GM19468 (cell line): ENCODE results near the gene CHD8.

Source experiments
- ATAC-seq: cut with Tn5 transposase; IDR thresholded peaks from one replicate; pipeline ENCODE4 v1.9.1; 2021; ENCODE audit warnings: mild to moderate bottlenecking, moderate library complexity, moderate number of reproducible peaks; ENCODE audit not compliant: unreplicated experiment; ENCODE audit errors: extremely low read depth

Gene CHD8, protein sequence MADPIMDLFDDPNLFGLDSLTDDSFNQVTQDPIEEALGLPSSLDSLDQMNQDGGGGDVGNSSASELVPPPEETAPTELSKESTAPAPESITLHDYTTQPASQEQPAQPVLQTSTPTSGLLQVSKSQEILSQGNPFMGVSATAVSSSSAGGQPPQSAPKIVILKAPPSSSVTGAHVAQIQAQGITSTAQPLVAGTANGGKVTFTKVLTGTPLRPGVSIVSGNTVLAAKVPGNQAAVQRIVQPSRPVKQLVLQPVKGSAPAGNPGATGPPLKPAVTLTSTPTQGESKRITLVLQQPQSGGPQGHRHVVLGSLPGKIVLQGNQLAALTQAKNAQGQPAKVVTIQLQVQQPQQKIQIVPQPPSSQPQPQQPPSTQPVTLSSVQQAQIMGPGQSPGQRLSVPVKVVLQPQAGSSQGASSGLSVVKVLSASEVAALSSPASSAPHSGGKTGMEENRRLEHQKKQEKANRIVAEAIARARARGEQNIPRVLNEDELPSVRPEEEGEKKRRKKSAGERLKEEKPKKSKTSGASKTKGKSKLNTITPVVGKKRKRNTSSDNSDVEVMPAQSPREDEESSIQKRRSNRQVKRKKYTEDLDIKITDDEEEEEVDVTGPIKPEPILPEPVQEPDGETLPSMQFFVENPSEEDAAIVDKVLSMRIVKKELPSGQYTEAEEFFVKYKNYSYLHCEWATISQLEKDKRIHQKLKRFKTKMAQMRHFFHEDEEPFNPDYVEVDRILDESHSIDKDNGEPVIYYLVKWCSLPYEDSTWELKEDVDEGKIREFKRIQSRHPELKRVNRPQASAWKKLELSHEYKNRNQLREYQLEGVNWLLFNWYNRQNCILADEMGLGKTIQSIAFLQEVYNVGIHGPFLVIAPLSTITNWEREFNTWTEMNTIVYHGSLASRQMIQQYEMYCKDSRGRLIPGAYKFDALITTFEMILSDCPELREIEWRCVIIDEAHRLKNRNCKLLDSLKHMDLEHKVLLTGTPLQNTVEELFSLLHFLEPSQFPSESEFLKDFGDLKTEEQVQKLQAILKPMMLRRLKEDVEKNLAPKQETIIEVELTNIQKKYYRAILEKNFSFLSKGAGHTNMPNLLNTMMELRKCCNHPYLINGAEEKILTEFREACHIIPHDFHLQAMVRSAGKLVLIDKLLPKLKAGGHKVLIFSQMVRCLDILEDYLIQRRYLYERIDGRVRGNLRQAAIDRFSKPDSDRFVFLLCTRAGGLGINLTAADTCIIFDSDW (N-terminal part only)

DNA sequence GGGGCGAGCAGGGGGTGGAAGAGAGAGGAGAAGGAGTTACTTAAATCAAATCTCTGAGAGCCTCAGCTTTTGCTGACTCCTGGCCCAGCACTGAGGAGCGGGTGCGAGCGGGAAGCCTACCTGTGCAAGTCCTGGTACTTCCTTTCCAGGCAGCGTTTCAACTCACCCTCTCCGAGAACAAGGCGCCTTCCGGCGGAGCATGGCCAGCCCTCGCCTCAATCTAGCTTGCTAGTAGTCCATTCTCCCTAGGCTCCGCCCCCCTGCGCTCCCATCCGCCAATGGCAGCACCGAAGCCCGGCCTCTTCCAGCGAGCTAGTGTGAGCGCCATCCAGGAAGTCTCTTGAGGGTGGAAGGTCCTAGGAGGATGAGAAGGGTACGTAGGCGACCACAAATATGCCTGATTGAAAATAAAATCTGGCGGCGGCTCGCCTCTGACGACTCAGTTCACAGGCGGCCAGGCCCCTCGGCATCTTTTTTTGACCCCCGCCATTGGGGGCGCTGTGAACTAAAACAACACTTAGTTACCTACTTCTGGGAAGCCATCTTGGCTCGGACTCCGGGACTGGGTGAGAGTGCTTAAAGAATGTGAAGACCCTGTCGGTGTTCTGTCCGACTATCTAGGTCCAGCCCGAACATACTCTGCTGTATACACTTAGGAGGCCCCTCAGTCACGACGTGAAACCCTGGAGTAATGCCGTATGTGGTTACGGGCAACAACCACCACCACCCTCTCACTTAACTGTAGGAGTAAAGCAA, at the start of gene CHD8:
Gene CHD8, minus strand, starts transcription at position 212 of the 756 bp plus-strand sequence. CDS start 24,480 bp downstream, outside the sequence.
- ATAC-seq: peak; percentile 87

DNA sequence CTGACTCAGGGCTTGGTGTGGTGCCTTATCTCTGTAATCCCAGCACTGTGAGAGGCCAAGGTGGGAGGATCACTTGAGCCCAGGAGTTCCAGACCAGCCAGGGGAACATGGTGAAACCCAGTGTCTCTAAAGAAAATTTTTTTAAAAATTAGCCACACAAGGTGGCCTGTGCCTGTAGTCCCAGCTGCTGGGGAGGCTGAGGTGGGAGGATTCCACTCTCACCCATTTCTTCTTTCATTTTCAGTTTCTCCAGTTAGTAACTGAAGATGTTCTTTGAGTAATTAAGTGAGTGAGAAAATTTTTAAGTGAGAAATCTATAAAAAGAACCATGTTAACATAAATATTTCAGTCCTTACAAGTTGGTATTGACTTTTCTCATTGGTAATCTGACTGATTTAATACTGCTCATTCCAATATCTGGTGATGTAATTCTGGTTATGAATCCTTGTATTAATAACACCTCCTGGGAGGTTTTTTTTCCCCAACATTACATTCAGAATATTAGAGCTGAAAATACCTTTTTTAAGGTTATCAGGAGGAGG, 49.2 kb upstream of the CHD8 start:
- peak; percentile 80 for ATAC-seq

DNA sequence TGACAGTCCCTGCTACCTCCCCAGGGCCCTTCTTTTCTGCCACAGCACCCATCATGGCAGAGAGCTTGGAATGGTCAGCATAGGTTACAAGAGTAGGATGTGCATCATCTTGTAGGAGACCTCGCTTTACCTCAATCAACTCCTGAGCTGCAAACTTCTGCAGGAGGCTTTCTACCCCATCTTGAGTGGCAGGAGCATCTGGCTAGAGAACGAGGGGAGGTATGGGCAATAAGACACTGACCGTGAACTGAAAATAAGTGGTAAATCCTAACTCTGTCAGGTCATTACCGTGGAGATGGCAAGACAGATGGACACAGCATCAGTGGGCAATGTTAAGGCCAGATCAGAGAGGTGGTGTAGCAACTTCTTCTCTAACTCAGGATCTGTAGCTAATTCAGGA, 47.5 kb upstream of the CHD8 start:
- ATAC-seq: no peak

DNA sequence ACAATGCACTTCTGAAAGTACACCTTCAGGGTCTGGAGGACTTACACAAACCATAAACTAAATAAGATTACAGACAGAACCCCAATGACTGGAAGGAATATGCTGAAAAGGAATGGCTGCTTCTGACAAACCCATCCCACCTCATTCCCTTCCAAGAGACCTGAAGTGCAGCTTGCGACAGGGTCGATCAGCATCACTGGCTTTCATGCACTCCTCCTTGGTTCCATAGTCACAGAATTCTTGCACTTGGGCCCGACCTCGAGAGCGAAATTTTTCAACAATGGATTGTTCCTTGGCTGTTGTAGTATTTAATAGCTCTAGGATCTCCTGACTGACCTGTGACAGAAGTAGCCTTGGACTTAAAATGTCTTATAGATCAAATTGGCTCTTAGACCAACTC, 45.6 kb upstream of the CHD8 start:
- no peak for ATAC-seq

DNA sequence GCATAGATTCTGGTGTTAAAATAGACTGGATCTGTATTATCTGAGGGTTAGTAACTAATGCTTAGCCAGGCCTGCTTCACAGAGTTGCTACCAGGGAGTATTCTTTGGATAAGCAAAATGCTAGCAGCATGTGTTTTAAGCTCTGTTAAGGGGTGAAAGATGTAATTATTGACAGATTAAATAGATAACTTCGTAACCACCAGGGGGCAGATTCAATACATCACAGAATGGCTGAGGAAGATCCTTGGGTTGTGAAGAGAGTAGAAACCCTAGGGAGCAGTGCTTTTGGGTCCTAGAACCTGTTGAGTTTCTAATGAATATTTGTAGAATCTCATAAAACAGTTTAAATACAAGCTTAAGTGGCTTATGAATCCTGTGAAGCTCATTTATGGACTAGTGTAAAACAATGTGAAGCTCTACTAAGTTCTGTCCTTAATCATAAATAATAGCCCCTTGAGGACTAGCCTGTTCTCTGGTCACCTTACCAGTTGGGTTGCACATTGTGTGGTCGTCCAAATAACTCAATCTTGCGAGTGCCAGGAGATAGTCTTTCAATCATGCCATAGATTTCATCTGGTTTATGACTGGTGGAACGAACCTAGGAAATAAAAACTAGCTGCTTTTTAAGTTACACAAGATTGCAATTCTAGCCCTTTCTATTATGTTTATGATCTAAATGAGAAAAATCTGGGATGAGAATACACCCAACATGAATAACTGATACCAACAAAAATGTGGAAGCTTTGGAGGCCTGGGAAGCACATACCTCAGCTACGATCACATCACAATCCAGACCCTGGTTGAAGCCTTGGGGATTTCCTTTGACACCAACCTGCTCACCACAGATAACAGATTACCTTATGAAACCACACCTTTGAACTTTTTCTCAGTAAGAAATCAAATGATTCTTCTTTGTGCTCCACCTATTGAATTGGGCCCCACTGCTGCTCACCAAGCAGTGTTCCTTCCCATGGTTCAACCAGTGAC, 42.9 kb upstream of the CHD8 start:
- ATAC-seq: no peak

DNA sequence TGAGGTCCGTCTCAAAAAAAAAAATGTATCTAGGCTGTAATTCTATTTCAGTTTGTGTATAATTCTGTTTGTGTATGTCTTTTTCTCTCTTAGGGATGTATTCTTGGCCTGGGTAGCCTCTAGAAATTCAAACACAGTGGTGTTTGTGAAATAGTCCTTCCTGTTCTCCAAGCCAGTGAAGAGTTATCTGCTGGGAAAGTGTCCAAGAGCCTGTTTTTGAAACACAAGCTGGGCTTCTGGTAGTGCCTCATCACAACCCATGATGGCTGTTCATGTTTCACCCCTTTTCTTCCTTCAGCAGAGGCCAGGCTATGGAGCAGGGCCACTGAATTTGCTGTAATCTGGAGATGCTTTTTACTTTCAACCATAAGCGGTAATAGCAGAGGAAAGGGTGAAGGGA, 40.5 kb upstream of the CHD8 start:
- no peak for ATAC-seq

DNA sequence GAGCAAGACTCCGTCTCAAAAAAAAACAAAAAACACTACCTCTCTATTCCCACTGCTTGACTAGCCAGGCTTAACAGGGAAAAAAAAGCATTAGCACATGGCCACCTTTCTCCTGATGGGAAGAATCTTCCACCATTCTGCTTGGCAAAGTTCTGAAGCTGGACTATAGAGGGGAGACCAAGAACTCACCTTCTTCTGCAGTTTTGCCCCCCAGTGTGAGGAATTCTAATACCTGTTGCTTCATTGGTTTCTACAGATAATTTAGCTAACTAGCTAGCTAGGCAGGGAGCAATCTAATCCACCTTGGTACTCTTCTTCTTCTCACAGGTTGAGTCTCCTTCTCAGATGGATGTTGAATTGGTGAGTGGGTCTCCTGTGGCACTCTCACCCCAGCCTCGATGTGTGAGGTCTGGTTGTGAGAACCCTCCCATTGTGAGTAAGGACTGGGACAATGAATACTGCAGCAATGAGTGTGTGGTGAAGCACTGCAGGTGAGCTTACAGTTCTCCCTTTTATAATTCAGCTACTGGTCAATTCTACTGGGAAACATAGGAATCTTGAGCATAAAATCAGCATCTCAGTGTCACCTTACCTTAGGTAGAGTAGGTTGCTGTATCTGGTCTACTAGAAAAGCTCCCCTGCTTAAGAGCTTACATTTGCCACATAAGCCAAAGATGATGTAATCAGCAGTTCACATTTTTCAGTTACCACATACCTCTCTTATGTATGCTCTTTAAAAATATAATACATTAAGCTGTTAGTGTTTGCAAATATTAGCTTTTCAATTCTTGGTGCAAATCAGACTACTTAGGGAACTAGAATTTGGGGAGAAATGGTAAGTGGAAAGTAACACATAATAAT, 39.2 kb upstream of the CHD8 start:
- no peak for ATAC-seq

DNA sequence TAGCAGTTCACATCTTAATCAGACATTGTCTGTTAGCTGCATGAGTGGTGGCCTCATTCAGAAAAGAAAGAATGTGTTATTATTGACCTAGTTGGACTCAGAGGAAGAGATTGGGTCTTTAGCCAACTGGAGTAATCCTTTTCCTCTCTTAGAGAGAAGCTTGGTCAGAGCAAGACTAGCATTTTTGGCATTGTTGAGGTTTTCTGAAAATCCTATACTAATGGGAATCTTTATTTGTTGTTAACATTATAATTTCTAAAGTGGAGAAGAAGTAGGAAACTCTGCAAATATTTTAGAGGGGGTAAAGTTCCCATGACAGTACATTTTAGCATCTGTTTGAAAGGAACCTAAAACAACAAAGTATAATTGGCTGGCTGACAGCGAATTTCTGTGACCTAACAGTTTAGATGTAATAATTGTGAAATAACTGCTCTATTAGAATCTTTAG, 30.7 kb upstream of the CHD8 start:
- ATAC-seq: no peak

DNA sequence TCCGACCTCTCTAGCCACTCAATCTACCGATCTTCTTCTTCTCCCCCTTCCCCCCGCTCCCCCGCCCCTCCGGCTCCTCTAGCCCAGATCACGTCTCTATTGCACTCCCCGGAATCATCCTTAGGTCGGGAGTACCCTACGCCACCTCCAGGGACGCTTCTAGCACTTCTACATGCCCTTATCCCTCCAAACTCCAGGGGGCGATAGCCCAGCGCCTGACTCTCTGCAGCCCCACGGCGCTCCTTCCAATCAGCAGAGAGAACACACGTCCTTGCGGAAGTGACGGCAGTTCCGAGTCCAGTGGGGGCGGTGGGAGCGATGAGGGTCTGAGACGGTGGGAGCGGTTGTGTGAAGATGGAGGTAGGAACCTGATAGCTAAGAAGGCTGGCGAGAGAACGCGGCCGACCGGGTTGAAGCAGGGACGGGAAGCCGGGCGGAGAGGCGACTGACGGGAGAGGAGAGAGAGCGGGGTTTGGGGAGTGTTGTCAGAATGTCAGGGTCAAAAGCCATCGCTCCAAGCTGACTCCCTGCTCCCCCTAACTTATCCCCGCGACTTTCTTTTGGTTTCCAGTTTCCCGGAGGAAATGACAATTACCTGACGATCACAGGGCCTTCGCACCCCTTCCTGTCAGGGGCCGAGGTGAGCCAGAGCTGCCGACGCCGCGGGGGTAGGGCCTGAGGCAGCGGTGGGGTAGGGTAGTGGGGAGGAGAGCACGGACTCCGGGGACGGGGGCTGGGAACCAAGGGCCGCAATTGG, 21.2 kb upstream of the CHD8 start, which contains the start of the genes RAB2B and TOX4:
Gene RAB2B, minus strand, starts transcription at position 35 of the 757 bp plus-strand sequence. CDS start 87 bp downstream, outside the sequence.
Gene TOX4, plus strand, starts transcription at position 271 of the 757 bp plus-strand sequence. Its CDS starts 84 bp downstream, at position 355.
- peak; percentile 99 for ATAC-seq

DNA sequence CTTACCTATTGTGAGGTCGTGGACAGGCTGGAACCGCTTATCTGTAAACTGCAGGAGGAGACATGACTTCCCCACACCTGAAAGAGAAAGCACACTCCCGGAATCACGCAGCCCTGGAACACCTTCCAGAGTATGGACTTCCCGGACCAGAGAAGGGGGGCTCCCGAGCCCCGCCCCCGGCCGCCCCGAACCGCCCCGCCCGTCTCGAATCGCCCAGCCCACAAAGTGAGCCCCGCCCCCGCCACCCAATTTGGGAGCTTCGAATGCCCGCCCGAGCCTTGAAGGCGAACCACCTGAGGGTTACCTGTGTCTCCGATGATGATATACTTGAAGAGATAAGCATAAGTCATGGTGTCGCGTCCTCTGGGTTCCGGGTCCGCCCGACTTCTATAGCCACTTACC, 20.6 kb upstream of the CHD8 start:
- no peak for ATAC-seq

DNA sequence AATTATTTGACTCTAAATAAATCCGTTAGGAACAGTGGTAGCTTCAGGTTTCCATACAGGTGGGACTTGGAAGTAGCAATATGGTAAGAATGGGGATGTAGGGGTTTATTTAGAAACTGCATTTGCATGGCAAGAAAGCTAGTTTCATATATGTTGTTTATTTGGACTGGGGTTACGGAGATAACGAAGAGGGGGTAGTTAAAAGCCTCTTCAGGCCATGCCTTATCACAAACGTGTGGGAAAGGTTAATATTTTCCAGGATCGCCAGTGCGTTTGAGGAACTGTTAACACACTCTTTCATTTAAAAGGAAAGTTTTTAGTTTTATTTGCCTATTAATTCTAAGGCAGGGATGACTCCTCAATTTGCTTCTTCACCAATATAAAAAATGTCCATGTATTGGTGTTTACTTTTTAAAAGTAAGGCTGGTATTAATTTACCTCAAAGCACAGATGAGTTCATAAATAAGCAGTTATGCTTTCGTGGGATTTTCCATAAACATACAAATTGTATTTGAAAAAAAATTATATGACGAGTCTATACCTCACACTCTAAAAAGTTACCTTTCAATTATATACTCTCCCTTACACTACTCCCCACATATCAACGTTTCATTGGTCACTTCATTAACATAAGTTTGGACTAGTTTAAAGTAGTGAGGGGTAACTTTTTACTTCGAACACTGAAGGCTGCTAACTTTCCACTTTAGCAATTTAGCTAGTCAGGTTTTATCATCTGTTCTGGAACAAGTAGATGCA, 20.0 kb upstream of the CHD8 start:
- no peak for ATAC-seq

DNA sequence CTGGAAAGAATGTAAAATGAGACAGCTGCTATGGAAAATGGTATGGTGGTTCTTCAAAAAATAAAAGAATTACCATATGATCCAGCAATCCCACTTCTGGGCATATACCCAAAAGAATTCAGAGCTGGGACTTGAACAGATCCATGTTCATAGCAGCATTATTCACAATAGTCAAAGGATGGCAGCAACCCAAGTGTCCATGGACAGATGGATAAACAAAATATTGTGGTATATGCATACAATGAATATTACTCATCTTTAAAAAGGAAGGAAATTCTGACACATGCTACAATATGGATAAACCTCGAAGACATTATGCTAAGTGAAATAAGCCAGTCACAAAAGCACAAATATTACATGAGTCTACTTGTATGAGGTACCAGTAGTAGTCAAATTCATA, 11.7 kb upstream of the CHD8 start:
- ATAC-seq: no peak

DNA sequence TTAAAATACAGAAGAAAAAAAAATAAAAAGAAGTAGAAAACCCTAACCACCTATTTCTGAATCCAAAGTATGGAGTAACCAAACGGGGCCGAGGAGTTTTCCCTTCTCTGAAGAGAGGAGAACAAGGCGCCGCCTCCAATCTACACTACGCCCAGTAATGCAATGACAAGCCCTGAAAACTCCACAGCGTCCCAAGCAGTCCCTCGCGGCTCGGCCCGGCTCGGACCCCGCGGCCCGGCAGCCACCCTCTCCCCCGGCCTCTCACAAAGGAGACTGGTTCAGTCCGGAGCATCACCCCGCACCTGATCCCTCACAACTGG, 371 bp downstream of the CHD8 start:
- no peak for ATAC-seq

DNA sequence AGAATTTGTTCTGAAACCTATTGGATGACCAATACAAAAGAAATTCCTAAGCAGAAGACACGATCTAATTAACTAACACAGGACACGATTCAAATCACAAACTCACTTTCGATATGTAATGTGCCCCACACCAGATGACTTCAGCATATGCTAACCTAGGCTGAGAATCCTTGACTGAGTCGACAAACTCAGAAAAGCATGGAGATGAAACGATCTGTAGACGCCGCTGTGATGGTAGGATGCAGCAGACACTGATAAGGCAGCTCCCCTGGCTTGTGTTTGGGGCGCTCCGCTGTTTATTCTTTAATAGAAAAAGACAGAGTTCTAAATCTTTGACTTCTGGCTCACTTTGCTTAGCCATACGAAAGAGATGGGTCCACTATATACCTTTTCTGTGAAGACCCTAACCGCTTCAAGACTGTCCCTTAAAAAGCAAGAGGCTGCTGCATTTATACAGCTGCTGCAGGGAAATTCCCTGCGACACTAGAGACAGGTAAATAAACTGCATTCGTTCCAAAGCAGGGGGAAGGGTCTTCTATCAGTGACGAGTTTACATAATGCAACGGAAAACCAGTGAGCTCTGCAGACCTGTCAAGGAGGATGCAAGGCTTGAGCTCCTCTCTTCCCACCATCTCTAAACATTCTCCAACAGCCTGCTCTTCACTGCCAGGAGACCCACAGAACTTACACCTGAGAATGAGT, 929 bp downstream of the CHD8 start:
- no peak for ATAC-seq

DNA sequence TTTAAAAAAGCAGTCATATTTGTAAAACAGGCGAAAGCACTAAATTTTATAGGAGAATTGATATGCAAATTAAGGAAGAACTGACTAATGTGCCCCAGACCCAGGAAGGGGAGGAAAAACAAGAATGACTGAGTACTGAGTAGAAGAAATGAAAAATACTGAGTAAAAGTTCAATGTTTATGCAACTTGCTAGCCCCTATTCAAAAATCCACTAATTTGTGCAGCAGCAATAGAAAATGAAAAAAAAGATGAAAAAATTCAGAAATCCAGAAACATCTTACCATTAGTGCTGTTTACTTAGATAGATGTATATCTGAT, 6.1 kb downstream of the CHD8 start:
- no peak for ATAC-seq
